Measurements from ENCODE around the gene PPFIBP1.

PPFIBP1 gene

DNA sequence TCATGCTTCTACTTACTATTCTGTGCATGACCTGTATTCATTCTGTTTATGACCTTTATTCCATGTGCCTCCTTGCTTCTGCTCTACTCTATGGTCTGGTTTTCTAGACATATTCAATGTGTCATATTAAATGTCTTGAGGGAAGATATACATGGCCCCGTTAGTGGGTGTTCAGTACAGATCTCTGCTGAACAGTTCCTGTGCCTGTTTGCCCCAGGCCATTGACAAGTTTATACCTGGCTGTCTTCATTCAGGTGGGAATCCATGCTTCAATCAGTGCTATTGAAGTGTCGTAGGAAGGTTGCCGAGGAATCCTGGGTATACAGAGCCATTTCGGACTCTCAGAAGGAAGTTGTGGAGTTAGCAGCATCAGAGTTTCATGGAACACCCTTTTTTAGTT is 7.4 kb upstream of the PPFIBP1 start:
- no peaks in the 10 kb centered on the region for H3K4me1 ChIP-seq (ENCODE audit: insufficient read depth, low read length, severe bottlenecking)
- H3K9me3 ChIP-seq (ENCODE audit: low read length): no peaks in the 10 kb centered on the region
- no peaks in the 10 kb centered on the region for H3K27me3 ChIP-seq (ENCODE audit: insufficient read depth, low read length)
- no peaks in the 10 kb centered on the region for H3K9me2 ChIP-seq (ENCODE audit: low read depth, low read length)
- no peak overlapping the region for H3K9ac ChIP-seq (ENCODE audit: low read length)
- H2AFZ ChIP-seq (ENCODE audit: low read length): no peak overlapping the region
- no peak overlapping the region for H3K4me3 ChIP-seq (ENCODE audit: low read depth, low read length, poor library complexity, severe bottlenecking)
- no peaks in the 10 kb centered on the region for H3K79me2 ChIP-seq (ENCODE audit: insufficient read depth, low read length)
- no peaks in the 10 kb centered on the region for H3K36me3 ChIP-seq (ENCODE audit: insufficient read depth, low read length)
- H4K20me1 ChIP-seq (ENCODE audit: insufficient read depth, low read length): no peaks in the 10 kb centered on the region
- no peak overlapping the region for H3K27ac ChIP-seq (ENCODE audit: low read depth, low read length, poor library complexity, severe bottlenecking)
- H3K4me2 ChIP-seq (ENCODE audit: low read length): no peak overlapping the region
- TF ChIP-seq CTCF (IDR thresholded peaks at IDR 0.05; ENCODE audit: low read length) (no peak), EZH2 (IDR thresholded peaks at IDR 0.05; ENCODE audit: borderline replicate concordance, low read length) (no peak)
- H3F3A ChIP-seq (ENCODE audit: insufficient read depth, low read length): no peaks in the 10 kb centered on the region

DNA sequence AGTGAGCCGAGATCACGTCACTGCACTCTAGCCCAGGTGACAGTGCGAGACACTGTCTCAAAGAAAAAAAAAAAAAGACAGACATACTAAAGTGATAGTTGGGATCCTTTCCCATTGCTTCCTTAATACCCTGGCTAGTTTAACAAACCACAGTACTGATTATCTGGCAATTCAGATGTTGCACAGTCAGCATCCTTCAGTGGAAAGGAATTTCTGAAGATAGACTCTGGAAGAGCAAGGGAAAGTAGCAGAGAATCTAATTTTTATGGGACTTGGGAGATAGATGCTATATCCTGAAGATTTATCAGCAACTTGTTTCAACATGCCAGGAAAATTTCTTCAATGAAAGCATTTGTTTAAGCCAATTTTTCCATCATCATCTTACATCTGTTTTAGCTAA is 6.5 kb upstream of the PPFIBP1 start:
- H3K4me2 ChIP-seq (ENCODE audit: low read length): no peak overlapping the region
- no peak overlapping the region for H3K27ac ChIP-seq (ENCODE audit: low read depth, low read length, poor library complexity, severe bottlenecking)
- H3K27me3 ChIP-seq (ENCODE audit: insufficient read depth, low read length): no peaks in the 10 kb centered on the region
- H3K4me3 ChIP-seq (ENCODE audit: low read depth, low read length, poor library complexity, severe bottlenecking): no peak overlapping the region
- H3K36me3 ChIP-seq (ENCODE audit: insufficient read depth, low read length): no peaks in the 10 kb centered on the region
- H3K9ac ChIP-seq (ENCODE audit: low read length): no peak overlapping the region
- H3K4me1 ChIP-seq (ENCODE audit: insufficient read depth, low read length, severe bottlenecking): no peaks in the 10 kb centered on the region
- no peaks in the 10 kb centered on the region for H4K20me1 ChIP-seq (ENCODE audit: insufficient read depth, low read length)
- H3K79me2 ChIP-seq (ENCODE audit: insufficient read depth, low read length): no peaks in the 10 kb centered on the region
- no peak for TF ChIP-seq EZH2 (IDR thresholded peaks at IDR 0.05; ENCODE audit: borderline replicate concordance, low read length)
- no peak for TF ChIP-seq CTCF (IDR thresholded peaks at IDR 0.05; ENCODE audit: low read length)
- H3F3A ChIP-seq (ENCODE audit: insufficient read depth, low read length): no peaks in the 10 kb centered on the region
- no peaks in the 10 kb centered on the region for H3K9me2 ChIP-seq (ENCODE audit: low read depth, low read length)
- no peaks in the 10 kb centered on the region for H3K9me3 ChIP-seq (ENCODE audit: low read length)
- no peak overlapping the region for H2AFZ ChIP-seq (ENCODE audit: low read length)

DNA sequence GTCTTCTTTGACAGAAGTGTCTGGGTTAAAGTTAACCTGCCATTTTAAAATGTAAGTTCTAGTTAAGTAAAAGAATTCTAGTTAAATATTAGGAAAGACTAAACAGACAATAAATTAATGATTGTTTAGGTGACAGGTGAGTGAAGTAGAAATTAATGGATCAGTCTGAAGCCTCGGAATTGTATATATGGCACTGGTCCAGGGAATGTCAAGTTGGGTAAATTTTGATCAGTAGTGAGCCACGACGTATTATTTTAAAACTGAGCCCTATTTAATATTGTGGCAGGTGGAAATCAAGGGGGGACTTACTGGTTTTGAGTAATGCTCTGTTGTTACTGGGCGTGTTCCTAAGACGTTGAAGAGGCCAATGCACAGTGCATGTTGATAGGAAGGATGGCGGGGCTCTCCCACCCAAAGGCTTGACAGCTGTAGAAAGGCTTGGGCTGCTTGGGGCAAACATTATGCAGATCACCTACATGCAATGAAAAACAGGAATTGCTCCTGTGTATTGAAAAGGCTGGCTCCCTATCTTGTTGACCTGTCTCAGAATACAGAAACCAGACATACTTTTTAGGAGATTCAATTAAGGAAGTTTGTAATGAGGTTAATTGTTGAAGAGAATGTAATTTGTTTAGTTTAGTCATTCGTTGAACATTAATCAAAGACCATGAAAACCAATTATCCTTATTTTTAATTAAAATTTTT is 5.9 kb upstream of the PPFIBP1 start:
- no peaks in the 10 kb centered on the region for H3F3A ChIP-seq (ENCODE audit: insufficient read depth, low read length)
- no peaks in the 10 kb centered on the region for H4K20me1 ChIP-seq (ENCODE audit: insufficient read depth, low read length)
- no peaks in the 10 kb centered on the region for H3K9me3 ChIP-seq (ENCODE audit: low read length)
- no peaks in the 10 kb centered on the region for H3K27me3 ChIP-seq (ENCODE audit: insufficient read depth, low read length)
- no peaks in the 10 kb centered on the region for H3K79me2 ChIP-seq (ENCODE audit: insufficient read depth, low read length)
- H3K9me2 ChIP-seq (ENCODE audit: low read depth, low read length): no peaks in the 10 kb centered on the region
- no peak overlapping the region for H3K4me3 ChIP-seq (ENCODE audit: low read depth, low read length, poor library complexity, severe bottlenecking)
- H2AFZ ChIP-seq (ENCODE audit: low read length): no peak overlapping the region
- no peak overlapping the region for H3K4me2 ChIP-seq (ENCODE audit: low read length)
- H3K36me3 ChIP-seq (ENCODE audit: insufficient read depth, low read length): no peaks in the 10 kb centered on the region
- no peak for TF ChIP-seq EZH2 (IDR thresholded peaks at IDR 0.05; ENCODE audit: borderline replicate concordance, low read length)
- no peak for TF ChIP-seq CTCF (IDR thresholded peaks at IDR 0.05; ENCODE audit: low read length)
- H3K4me1 ChIP-seq (ENCODE audit: insufficient read depth, low read length, severe bottlenecking): peaks cover under 1% of the 10 kb centered on the region
- H3K9ac ChIP-seq (ENCODE audit: low read length): no peak overlapping the region
- H3K27ac ChIP-seq (ENCODE audit: low read depth, low read length, poor library complexity, severe bottlenecking): no peak overlapping the region

Data from OCI-LY1 (cell line).